HepG2 (cell line): ENCODE data around the gene ITGAX.

Experiments used
- POLR2AphosphoS5 ChIP-seq: IDR thresholded peaks from 2 replicates; pipeline ENCODE4 v1.6.1; 2012; ENCODE audit warnings: low read depth, low read length
- RAD21 ChIP-seq: fragments of 450-650 bp; formaldehyde crosslinking; IDR thresholded peaks from 2 replicates; pipeline ENCODE4 v1.5.0; 2020; ENCODE audit warnings: mild to moderate bottlenecking
- ZNF546 ChIP-seq: sonication (generic); formaldehyde crosslinking; conservative IDR thresholded peaks from 2 replicates; pipeline ENCODE4 v1.8.1; 2023; ENCODE audit warnings: mild to moderate bottlenecking, missing genetic modification reagents
- ZNF547 ChIP-seq: sonication (generic); formaldehyde crosslinking; IDR thresholded peaks from 2 replicates; pipeline ENCODE4 v1.5.1; 2020; ENCODE audit warnings: mild to moderate bottlenecking, missing genetic modification reagents
- TF ChIP-seq, protein P1 (sequence below), 2 experiments: IDR thresholded peaks; 2 replicates each; pipeline ENCODE4 v1.6.1; 2011 to 2012; ENCODE audit warnings: low read length in 2 of 2, borderline replicate concordance in 1 of 2, low read depth in 1 of 2, mild to moderate bottlenecking in 1 of 2, moderate library complexity in 1 of 2
- TF ChIP-seq, protein P2 (sequence below): sonication (generic); formaldehyde crosslinking; IDR thresholded peaks from 2 replicates; pipeline ENCODE4 v1.4.0; 2020; ENCODE audit warnings: mild to moderate bottlenecking, missing genetic modification reagents
- TF ChIP-seq, protein P3 (sequence below): sonication (generic); formaldehyde crosslinking; IDR thresholded peaks from 2 replicates; pipeline ENCODE4 v1.5.0; 2020; ENCODE audit warnings: mild to moderate bottlenecking, missing genetic modification reagents, moderate library complexity

DNA sequence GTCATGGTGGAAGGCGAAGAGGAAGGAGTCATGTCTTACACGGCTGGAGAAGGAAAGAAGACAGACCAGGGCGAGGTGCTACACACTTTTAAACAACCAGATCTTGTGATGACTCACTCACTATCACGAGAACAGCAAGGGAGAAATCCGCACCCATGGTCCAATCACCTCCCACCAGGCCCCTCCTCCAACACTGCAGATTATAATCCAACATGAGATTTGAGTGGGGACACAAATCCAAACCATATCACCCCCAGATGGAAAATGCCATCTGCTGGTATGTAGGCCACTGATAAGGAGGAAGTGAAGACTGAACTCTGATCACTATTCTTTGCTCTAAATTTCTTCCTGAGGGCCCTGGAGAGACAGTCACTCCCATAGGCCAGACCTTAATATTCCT, 7.5 kb upstream of the ITGAX start:
- TF ChIP-seq, protein P1, sequence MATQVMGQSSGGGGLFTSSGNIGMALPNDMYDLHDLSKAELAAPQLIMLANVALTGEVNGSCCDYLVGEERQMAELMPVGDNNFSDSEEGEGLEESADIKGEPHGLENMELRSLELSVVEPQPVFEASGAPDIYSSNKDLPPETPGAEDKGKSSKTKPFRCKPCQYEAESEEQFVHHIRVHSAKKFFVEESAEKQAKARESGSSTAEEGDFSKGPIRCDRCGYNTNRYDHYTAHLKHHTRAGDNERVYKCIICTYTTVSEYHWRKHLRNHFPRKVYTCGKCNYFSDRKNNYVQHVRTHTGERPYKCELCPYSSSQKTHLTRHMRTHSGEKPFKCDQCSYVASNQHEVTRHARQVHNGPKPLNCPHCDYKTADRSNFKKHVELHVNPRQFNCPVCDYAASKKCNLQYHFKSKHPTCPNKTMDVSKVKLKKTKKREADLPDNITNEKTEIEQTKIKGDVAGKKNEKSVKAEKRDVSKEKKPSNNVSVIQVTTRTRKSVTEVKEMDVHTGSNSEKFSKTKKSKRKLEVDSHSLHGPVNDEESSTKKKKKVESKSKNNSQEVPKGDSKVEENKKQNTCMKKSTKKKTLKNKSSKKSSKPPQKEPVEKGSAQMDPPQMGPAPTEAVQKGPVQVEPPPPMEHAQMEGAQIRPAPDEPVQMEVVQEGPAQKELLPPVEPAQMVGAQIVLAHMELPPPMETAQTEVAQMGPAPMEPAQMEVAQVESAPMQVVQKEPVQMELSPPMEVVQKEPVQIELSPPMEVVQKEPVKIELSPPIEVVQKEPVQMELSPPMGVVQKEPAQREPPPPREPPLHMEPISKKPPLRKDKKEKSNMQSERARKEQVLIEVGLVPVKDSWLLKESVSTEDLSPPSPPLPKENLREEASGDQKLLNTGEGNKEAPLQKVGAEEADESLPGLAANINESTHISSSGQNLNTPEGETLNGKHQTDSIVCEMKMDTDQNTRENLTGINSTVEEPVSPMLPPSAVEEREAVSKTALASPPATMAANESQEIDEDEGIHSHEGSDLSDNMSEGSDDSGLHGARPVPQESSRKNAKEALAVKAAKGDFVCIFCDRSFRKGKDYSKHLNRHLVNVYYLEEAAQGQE (IDR thresholded peaks at IDR 0.05; ENCODE audit: borderline replicate concordance in 1 of 2, low read depth in 1 of 2, low read length in 2 of 2): no peak
- no peak for TF ChIP-seq ZNF547
- no peak for TF ChIP-seq RAD21
- no peak for TF ChIP-seq POLR2AphosphoS5
- TF ChIP-seq, protein P2, sequence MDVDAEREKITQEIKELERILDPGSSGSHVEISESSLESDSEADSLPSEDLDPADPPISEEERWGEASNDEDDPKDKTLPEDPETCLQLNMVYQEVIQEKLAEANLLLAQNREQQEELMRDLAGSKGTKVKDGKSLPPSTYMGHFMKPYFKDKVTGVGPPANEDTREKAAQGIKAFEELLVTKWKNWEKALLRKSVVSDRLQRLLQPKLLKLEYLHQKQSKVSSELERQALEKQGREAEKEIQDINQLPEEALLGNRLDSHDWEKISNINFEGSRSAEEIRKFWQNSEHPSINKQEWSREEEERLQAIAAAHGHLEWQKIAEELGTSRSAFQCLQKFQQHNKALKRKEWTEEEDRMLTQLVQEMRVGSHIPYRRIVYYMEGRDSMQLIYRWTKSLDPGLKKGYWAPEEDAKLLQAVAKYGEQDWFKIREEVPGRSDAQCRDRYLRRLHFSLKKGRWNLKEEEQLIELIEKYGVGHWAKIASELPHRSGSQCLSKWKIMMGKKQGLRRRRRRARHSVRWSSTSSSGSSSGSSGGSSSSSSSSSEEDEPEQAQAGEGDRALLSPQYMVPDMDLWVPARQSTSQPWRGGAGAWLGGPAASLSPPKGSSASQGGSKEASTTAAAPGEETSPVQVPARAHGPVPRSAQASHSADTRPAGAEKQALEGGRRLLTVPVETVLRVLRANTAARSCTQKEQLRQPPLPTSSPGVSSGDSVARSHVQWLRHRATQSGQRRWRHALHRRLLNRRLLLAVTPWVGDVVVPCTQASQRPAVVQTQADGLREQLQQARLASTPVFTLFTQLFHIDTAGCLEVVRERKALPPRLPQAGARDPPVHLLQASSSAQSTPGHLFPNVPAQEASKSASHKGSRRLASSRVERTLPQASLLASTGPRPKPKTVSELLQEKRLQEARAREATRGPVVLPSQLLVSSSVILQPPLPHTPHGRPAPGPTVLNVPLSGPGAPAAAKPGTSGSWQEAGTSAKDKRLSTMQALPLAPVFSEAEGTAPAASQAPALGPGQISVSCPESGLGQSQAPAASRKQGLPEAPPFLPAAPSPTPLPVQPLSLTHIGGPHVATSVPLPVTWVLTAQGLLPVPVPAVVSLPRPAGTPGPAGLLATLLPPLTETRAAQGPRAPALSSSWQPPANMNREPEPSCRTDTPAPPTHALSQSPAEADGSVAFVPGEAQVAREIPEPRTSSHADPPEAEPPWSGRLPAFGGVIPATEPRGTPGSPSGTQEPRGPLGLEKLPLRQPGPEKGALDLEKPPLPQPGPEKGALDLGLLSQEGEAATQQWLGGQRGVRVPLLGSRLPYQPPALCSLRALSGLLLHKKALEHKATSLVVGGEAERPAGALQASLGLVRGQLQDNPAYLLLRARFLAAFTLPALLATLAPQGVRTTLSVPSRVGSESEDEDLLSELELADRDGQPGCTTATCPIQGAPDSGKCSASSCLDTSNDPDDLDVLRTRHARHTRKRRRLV (CRISPR knock-in tag): no peak
- TF ChIP-seq, protein P3, sequence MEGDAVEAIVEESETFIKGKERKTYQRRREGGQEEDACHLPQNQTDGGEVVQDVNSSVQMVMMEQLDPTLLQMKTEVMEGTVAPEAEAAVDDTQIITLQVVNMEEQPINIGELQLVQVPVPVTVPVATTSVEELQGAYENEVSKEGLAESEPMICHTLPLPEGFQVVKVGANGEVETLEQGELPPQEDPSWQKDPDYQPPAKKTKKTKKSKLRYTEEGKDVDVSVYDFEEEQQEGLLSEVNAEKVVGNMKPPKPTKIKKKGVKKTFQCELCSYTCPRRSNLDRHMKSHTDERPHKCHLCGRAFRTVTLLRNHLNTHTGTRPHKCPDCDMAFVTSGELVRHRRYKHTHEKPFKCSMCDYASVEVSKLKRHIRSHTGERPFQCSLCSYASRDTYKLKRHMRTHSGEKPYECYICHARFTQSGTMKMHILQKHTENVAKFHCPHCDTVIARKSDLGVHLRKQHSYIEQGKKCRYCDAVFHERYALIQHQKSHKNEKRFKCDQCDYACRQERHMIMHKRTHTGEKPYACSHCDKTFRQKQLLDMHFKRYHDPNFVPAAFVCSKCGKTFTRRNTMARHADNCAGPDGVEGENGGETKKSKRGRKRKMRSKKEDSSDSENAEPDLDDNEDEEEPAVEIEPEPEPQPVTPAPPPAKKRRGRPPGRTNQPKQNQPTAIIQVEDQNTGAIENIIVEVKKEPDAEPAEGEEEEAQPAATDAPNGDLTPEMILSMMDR: no peak
- TF ChIP-seq ZNF546: no peak
